ENCODE data around the gene EOGT. TPM values are rescaled to one million over a fixed set of nuclear protein-coding genes. Genes with fewer than 3 reads are reported as not detected.

EOGT gene
- total RNA-seq, 1 experiment from 2014 or later = 49.9 TPM

GRCh38 chr3:69005071-69005790 lies 8.3 kb downstream of the EOGT start:
- Histone ChIP-seq H3K9me3 (ENCODE audit: low read length) (no peaks in the 10 kb centered on the region), H3K9me2 (replicated peaks; ENCODE audit: insufficient read depth, low read length) (no peaks in the 10 kb centered on the region), H3K27ac (ENCODE audit: low read length) (no peak overlapping the region), H3K79me2 (ENCODE audit: low read length) (no peaks in the 10 kb centered on the region), H3K27me3 (ENCODE audit: low read length) (no peaks in the 10 kb centered on the region), H2AFZ (ENCODE audit: low read length) (no peak overlapping the region), H3K4me3 (ENCODE audit: low read length) (no peak overlapping the region), H3K4me2 (ENCODE audit: low read depth, low read length, poor library complexity, severe bottlenecking) (no peak overlapping the region), H3K9ac (ENCODE audit: low read length) (no peak overlapping the region), H4K20me1 (ENCODE audit: insufficient read depth, low read depth, low read length) (no peaks in the 10 kb centered on the region), H3K36me3 (ENCODE audit: insufficient read depth, low read length) (peaks cover 38% of the 10 kb centered on the region; the same call in 1 of the 2 replicates), H3K4me1 (ENCODE audit: low read length) (no peaks in the 10 kb centered on the region)
- no peak for DNase-seq

GRCh38 chr3:69004138-69004537 lies 9.3 kb downstream of the EOGT start:
- no peak overlapping the region for H3K9ac ChIP-seq (ENCODE audit: low read length)
- no peaks in the 10 kb centered on the region for H3K9me2 ChIP-seq (replicated peaks; ENCODE audit: insufficient read depth, low read length)
- no peaks in the 10 kb centered on the region for H3K27me3 ChIP-seq (ENCODE audit: low read length)
- no peaks in the 10 kb centered on the region for H3K9me3 ChIP-seq (ENCODE audit: low read length)
- no peaks in the 10 kb centered on the region for H3K79me2 ChIP-seq (ENCODE audit: low read length)
- H4K20me1 ChIP-seq (ENCODE audit: insufficient read depth, low read depth, low read length) = no peaks in the 10 kb centered on the region
- no peak overlapping the region for H3K4me2 ChIP-seq (ENCODE audit: low read depth, low read length, poor library complexity, severe bottlenecking)
- DNase-seq = no peak
- no peak overlapping the region for H3K27ac ChIP-seq (ENCODE audit: low read length)
- peaks cover 37% of the 10 kb centered on the region; the same call in 1 of the 2 replicates for H3K36me3 ChIP-seq (ENCODE audit: insufficient read depth, low read length)
- no peak overlapping the region for H3K4me3 ChIP-seq (ENCODE audit: low read length)
- H3K4me1 ChIP-seq (ENCODE audit: low read length) = no peaks in the 10 kb centered on the region
- H2AFZ ChIP-seq (ENCODE audit: low read length) = no peak overlapping the region

DNA sequence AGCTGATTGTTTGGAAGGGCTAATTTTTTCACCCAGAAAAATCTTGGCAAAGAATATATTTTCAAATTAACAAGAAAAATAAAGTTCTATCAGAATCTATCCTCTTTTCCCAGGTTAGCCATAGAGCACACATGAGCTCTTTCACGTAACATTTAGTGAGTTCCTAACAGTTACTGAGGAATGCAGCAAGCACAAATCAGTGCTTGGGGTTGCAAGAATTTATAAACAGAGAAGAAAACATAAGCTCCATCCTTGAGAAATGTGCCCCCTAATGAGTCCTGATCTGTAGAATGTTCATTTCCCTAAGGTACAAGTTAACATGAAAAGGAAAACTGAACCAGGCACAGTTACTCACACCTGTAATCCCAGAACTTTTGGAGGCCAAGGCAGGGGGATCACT lies 13.9 kb downstream of the EOGT start:
- no peak overlapping the region for H3K4me3 ChIP-seq (ENCODE audit: low read length)
- H3K36me3 ChIP-seq (ENCODE audit: insufficient read depth, low read length) = peaks cover 20% of the 10 kb centered on the region; the same call in 1 of the 2 replicates
- H3K79me2 ChIP-seq (ENCODE audit: low read length) = no peaks in the 10 kb centered on the region
- no peaks in the 10 kb centered on the region for H3K27me3 ChIP-seq (ENCODE audit: low read length)
- DNase-seq = no peak
- no peaks in the 10 kb centered on the region for H3K9me3 ChIP-seq (ENCODE audit: low read length)
- no peak overlapping the region for H3K4me2 ChIP-seq (ENCODE audit: low read depth, low read length, poor library complexity, severe bottlenecking)
- no peaks in the 10 kb centered on the region for H4K20me1 ChIP-seq (ENCODE audit: insufficient read depth, low read depth, low read length)
- no peak overlapping the region for H3K27ac ChIP-seq (ENCODE audit: low read length)
- no peaks in the 10 kb centered on the region for H3K9me2 ChIP-seq (replicated peaks; ENCODE audit: insufficient read depth, low read length)
- no peak overlapping the region for H2AFZ ChIP-seq (ENCODE audit: low read length)
- no peak overlapping the region for H3K9ac ChIP-seq (ENCODE audit: low read length)
- no peaks in the 10 kb centered on the region for H3K4me1 ChIP-seq (ENCODE audit: low read length)

- Histone ChIP-seq H4K20me1 (ENCODE audit: insufficient read depth, low read depth, low read length) (no peaks in the 10 kb centered on the region), H2AFZ (ENCODE audit: low read length) (no peak overlapping the region), H3K27ac (ENCODE audit: low read length) (no peak overlapping the region), H3K9ac (ENCODE audit: low read length) (no peak overlapping the region), H3K9me2 (replicated peaks; ENCODE audit: insufficient read depth, low read length) (no peaks in the 10 kb centered on the region), H3K36me3 (ENCODE audit: insufficient read depth, low read length) (peaks cover 20% of the 10 kb centered on the region; the same call in 1 of the 2 replicates), H3K9me3 (ENCODE audit: low read length) (no peaks in the 10 kb centered on the region), H3K27me3 (ENCODE audit: low read length) (no peaks in the 10 kb centered on the region), H3K4me2 (ENCODE audit: low read depth, low read length, poor library complexity, severe bottlenecking) (no peak overlapping the region), H3K4me1 (ENCODE audit: low read length) (no peaks in the 10 kb centered on the region), H3K79me2 (ENCODE audit: low read length) (no peaks in the 10 kb centered on the region), H3K4me3 (ENCODE audit: low read length) (no peak overlapping the region)
- no peak for DNase-seq
Observed at GRCh38 chr3:68999158-68999557, 14.3 kb downstream of the EOGT start.

DNA sequence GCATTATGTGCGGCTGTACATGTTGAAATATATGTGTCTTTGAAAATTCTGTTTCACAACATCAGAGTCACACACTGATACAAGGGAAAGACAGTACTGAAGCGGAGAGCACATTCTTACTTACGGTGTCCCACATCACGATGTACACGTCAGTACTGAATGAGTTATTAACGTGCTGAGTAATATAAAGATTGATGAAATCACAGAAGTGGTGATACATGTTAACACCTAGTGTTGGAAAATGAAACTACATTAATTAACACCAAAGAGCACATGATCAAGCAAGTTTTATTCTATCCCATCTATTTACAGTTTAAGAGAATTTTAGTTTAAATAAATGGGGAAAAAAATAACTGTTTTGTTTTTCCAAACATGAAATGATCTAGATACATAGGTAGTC lies 15.6 kb downstream of the EOGT start:
- no peaks in the 10 kb centered on the region for H3K27me3 ChIP-seq (ENCODE audit: low read length)
- no peaks in the 10 kb centered on the region for H3K9me2 ChIP-seq (replicated peaks; ENCODE audit: insufficient read depth, low read length)
- H3K4me2 ChIP-seq (ENCODE audit: low read depth, low read length, poor library complexity, severe bottlenecking) = no peak overlapping the region
- H3K9ac ChIP-seq (ENCODE audit: low read length) = no peak overlapping the region
- no peaks in the 10 kb centered on the region for H3K4me1 ChIP-seq (ENCODE audit: low read length)
- no peak overlapping the region for H2AFZ ChIP-seq (ENCODE audit: low read length)
- no peak for DNase-seq
- no peaks in the 10 kb centered on the region for H4K20me1 ChIP-seq (ENCODE audit: insufficient read depth, low read depth, low read length)
- no peaks in the 10 kb centered on the region for H3K9me3 ChIP-seq (ENCODE audit: low read length)
- no peaks in the 10 kb centered on the region for H3K79me2 ChIP-seq (ENCODE audit: low read length)
- no peak overlapping the region for H3K27ac ChIP-seq (ENCODE audit: low read length)
- peaks cover 16% of the 10 kb centered on the region for H3K36me3 ChIP-seq (ENCODE audit: insufficient read depth, low read length)
- no peak overlapping the region for H3K4me3 ChIP-seq (ENCODE audit: low read length)

DNA sequence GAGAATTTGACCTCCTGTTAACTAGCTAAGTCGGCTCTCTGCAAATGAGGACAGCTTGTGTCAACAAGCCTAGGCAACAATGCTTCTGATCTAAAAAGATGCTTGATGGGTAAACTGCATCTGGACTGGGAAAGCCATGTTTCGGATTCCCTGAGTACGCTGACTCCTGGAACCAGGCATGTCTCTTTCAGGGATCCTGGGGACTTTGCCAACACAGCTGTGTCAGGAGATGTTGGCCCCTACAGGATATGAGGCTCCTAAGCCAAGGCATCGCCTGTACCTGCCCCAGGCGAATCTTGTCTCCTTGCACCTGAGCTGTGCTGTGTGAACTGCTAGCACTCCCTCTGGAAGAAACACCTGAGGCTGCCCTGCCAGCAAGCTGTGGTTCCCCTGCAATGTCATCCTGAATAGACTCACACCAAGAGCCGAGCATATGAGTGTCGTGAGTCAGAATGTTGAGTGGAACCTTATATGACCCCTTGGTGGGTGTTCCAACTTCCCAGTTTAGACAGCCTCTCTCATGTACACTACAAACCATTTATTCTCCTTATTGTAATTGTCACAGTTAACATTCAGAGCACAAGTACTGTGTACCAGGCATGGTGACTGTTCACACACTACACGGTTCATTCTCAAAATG lies 17.0 kb downstream of the EOGT start:
- no peaks in the 10 kb centered on the region for H4K20me1 ChIP-seq (ENCODE audit: insufficient read depth, low read depth, low read length)
- no peaks in the 10 kb centered on the region for H3K4me1 ChIP-seq (ENCODE audit: low read length)
- no peak overlapping the region for H3K4me3 ChIP-seq (ENCODE audit: low read length)
- no peaks in the 10 kb centered on the region for H3K9me2 ChIP-seq (replicated peaks; ENCODE audit: insufficient read depth, low read length)
- H2AFZ ChIP-seq (ENCODE audit: low read length) = no peak overlapping the region
- H3K4me2 ChIP-seq (ENCODE audit: low read depth, low read length, poor library complexity, severe bottlenecking) = no peak overlapping the region
- no peak overlapping the region for H3K9ac ChIP-seq (ENCODE audit: low read length)
- H3K36me3 ChIP-seq (ENCODE audit: insufficient read depth, low read length) = peaks cover 13% of the 10 kb centered on the region
- H3K27me3 ChIP-seq (ENCODE audit: low read length) = no peaks in the 10 kb centered on the region
- H3K9me3 ChIP-seq (ENCODE audit: low read length) = no peaks in the 10 kb centered on the region
- H3K27ac ChIP-seq (ENCODE audit: low read length) = no peak overlapping the region
- no peak for DNase-seq
- H3K79me2 ChIP-seq (ENCODE audit: low read length) = no peaks in the 10 kb centered on the region

- Histone ChIP-seq H3K4me2 (ENCODE audit: low read depth, low read length, poor library complexity, severe bottlenecking) (no peak overlapping the region), H3K4me3 (ENCODE audit: low read length) (no peak overlapping the region), H3K79me2 (ENCODE audit: low read length) (no peaks in the 10 kb centered on the region), H3K9ac (ENCODE audit: low read length) (no peak overlapping the region), H3K27ac (ENCODE audit: low read length) (no peak overlapping the region), H3K27me3 (ENCODE audit: low read length) (no peaks in the 10 kb centered on the region), H3K36me3 (ENCODE audit: insufficient read depth, low read length) (peaks cover 18% of the 10 kb centered on the region), H4K20me1 (ENCODE audit: insufficient read depth, low read depth, low read length) (no peaks in the 10 kb centered on the region), H3K9me2 (replicated peaks; ENCODE audit: insufficient read depth, low read length) (no peaks in the 10 kb centered on the region), H3K9me3 (ENCODE audit: low read length) (no peaks in the 10 kb centered on the region), H3K4me1 (ENCODE audit: low read length) (no peaks in the 10 kb centered on the region), H2AFZ (ENCODE audit: low read length) (no peak overlapping the region)
- DNase-seq = no peak
Observed at GRCh38 chr3:68988740-68989139, 24.7 kb downstream of the EOGT start.

GRCh38 chr3:68987322-68987721 lies 26.2 kb downstream of the EOGT start:
- Histone ChIP-seq H3K27me3 (ENCODE audit: low read length) (no peaks in the 10 kb centered on the region), H3K36me3 (ENCODE audit: insufficient read depth, low read length) (peaks cover 21% of the 10 kb centered on the region; the same call in 1 of the 2 replicates), H3K9me3 (ENCODE audit: low read length) (no peaks in the 10 kb centered on the region), H2AFZ (ENCODE audit: low read length) (no peak overlapping the region), H3K9me2 (replicated peaks; ENCODE audit: insufficient read depth, low read length) (no peaks in the 10 kb centered on the region), H3K4me2 (ENCODE audit: low read depth, low read length, poor library complexity, severe bottlenecking) (no peak overlapping the region), H3K9ac (ENCODE audit: low read length) (no peak overlapping the region), H3K79me2 (ENCODE audit: low read length) (no peaks in the 10 kb centered on the region), H4K20me1 (ENCODE audit: insufficient read depth, low read depth, low read length) (no peaks in the 10 kb centered on the region), H3K27ac (ENCODE audit: low read length) (no peak overlapping the region), H3K4me3 (ENCODE audit: low read length) (no peak overlapping the region), H3K4me1 (ENCODE audit: low read length) (no peaks in the 10 kb centered on the region)
- no peak for DNase-seq
